Retinal pigment epithelial cell (primary cell): ENCODE data around the gene NRN1L.
A peak's percentile ranks its signal among the peaks of the same experiment; 100 is the strongest.

Source experiments
- DNase-seq: peaks from one replicate; pipeline ENCODE4 v3.0.0-alpha.2; 2010; ENCODE audit warnings: low read depth
- H3K4me3 ChIP-seq: 2 replicates; pipeline ENCODE4 v1.5.1; 2011; ENCODE audit warnings: mild to moderate bottlenecking, low read length, control low read depth, moderate library complexity
- CTCF ChIP-seq: conservative IDR thresholded peaks from 2 replicates; pipeline ENCODE4 v1.5.1; 2011; ENCODE audit warnings: low read depth, low read length, control low read depth, inconsistent platforms

The NRN1L gene

DNA sequence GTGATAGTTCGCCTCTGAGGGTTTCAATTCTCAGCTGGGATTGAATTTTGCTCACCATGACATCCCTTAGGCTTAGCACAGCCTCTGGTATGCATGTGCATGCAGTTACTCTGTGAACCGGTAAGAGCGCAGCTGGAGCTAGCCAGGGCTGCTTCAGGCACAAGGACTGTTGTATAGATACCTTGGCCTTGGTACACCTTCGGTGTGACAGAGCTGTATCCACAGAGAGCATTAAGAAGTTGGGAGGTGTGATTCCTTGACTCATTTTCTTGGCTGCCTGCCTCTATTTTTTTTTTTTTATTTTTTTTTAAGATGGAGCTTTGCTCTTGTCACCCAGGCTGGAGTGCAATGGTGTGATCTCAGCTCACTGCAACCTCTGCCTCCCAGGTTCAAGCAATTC, 40.2 kb upstream of the NRN1L start:
- DNase-seq, result no peak
- no peak overlapping the region for H3K4me3 ChIP-seq
- TF ChIP-seq CTCF, result peak; percentile 17

GRCh38 chr16:67845291-67846062, 39.2 kb upstream of the NRN1L start:
- no peak for TF ChIP-seq CTCF
- no peak for DNase-seq
- H3K4me3 ChIP-seq, result peak overlapping the region; percentile 88

GRCh38 chr16:67846063-67846319, 38.7 kb upstream of the NRN1L start:
- DNase-seq, result no peak
- peak overlapping the region; percentile 88 for H3K4me3 ChIP-seq
- no peak for TF ChIP-seq CTCF

GRCh38 chr16:67846320-67847063, 38.2 kb upstream of the NRN1L start, which contains the start of gene NUTF2:
Gene NUTF2, plus strand, starts transcription at chr16:67846933. Its CDS starts 18,198 bp downstream, at chr16:67865131.
- H3K4me3 ChIP-seq, result peak within 1 kb of the TSS; percentile 88
- no peak for TF ChIP-seq CTCF
- DNase-seq, result peak; percentile 70

GRCh38 chr16:67847064-67847861, 37.4 kb upstream of the NRN1L start, which contains the start of gene CENPT:
Gene CENPT, minus strand, starts transcription at chr16:67847693. Its CDS starts 13,834 bp downstream, at chr16:67833859.
- H3K4me3 ChIP-seq, result peak within 1 kb of the TSS; percentile 88
- no peak for DNase-seq
- TF ChIP-seq CTCF, result no peak

DNA sequence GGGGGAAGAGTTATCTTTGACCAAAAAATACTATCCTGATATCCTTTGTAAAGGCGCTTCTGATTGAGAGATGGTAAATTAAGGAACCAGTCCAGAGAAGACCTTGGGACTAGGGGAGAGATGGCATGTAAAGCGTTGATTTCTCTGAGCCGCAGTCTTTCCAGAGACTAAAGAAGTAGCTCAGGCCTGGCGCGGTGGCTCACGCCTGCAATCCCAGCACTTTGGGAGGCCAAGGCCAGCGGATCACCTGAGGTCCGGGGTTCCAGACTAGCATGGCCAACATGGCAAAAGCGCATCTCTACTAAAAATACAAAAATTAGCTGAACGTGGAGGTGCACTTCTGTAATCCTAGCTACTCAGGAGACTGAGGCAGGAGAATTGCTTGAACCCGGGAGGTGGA, 36.6 kb upstream of the NRN1L start:
- no peak for DNase-seq
- TF ChIP-seq CTCF, result no peak
- H3K4me3 ChIP-seq, result peak overlapping the region; percentile 88
